Measurements from ENCODE around the gene XRN2.

DNA sequence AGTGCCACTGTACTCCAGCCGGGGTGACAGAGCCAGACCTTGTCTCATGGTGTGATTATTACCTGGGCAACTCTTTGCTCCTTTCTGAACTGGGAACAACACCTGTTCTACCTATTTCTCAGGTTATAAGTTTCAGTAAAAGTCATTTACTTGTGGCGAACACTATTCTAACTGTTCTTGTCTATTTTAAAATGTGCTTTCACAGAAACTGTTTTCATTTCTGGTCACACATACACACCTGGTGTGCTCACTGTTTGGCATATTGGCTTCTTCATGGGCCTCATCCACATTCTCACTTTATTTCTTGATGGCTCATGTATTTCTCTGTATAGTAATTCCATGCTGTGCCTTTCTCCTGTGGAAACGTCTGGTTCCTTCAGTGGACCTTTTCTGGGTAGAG is 30.5 kb upstream of the XRN2 start:
- TF ChIP-seq, protein P1, sequence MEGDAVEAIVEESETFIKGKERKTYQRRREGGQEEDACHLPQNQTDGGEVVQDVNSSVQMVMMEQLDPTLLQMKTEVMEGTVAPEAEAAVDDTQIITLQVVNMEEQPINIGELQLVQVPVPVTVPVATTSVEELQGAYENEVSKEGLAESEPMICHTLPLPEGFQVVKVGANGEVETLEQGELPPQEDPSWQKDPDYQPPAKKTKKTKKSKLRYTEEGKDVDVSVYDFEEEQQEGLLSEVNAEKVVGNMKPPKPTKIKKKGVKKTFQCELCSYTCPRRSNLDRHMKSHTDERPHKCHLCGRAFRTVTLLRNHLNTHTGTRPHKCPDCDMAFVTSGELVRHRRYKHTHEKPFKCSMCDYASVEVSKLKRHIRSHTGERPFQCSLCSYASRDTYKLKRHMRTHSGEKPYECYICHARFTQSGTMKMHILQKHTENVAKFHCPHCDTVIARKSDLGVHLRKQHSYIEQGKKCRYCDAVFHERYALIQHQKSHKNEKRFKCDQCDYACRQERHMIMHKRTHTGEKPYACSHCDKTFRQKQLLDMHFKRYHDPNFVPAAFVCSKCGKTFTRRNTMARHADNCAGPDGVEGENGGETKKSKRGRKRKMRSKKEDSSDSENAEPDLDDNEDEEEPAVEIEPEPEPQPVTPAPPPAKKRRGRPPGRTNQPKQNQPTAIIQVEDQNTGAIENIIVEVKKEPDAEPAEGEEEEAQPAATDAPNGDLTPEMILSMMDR (IDR thresholded peaks at IDR 0.05) = no peak
- TF ChIP-seq POLR2A (IDR thresholded peaks at IDR 0.05) = no peak

Measured in Peyer's patch (tissue), 4 donors.